ENCODE results near the gene SYT17. TPM values are rescaled to one million over a fixed set of nuclear protein-coding genes. Genes with fewer than 3 reads are reported as not detected.

Gene SYT17
- 0.04 to 0.23 TPM in 2 of 3 replicates, not detected in the other for polyA plus RNA-seq
- polyA plus RNA-seq (2011; ENCODE audit: low read depth) = not detected
- polyA plus RNA-seq (2011; cell fraction: cytosol; rRNA removed) = 0.03 and 0.09 TPM in 2 replicates
- polyA plus RNA-seq (2011; cell fraction: nucleus; rRNA removed) = 0.19 and 0.23 TPM in 2 replicates
- polyA plus RNA-seq (2012; ENCODE audit: low replicate concordance) = not detected in 2 replicates
- polyA minus RNA-seq = 0.10 TPM in 1 of 3 replicates, not detected in the others
- polyA minus RNA-seq (2011; cell fraction: cytosol; rRNA and poly(A)+ RNA removed) = not detected
- not detected in 2 replicates for polyA minus RNA-seq (2011; cell fraction: nucleus; rRNA and poly(A)+ RNA removed)

- FAIRE-seq = no peak
- DNase-seq (ENCODE audit: low read depth, low spot score) = no peak
- H3K9ac ChIP-seq (ENCODE audit: control insufficient read depth, extremely low read depth, insufficient read depth, low read length) = no peak within 1 kb of the TSS
- TF ChIP-seq CTCF (optimal IDR thresholded peaks at IDR 0.05 in 1 of 3, IDR thresholded peaks at IDR 0.05 in 1 of 3, conservative IDR thresholded peaks at IDR 0.05 in 1 of 3; ENCODE audit: extremely low read depth in 1 of 3, insufficient read depth in 2 of 3, low read length in 3 of 3) (peak in 2 of 3 experiments; percentile 80 to 85), EZH2 (IDR thresholded peaks at IDR 0.05; ENCODE audit: low read length) (peak; percentile 55)
- H3K9me3 ChIP-seq (ENCODE audit: control insufficient read depth, low read depth, low read length) = no peaks in the 10 kb centered on the region
- no peaks in the 10 kb centered on the region for H4K20me1 ChIP-seq (ENCODE audit: control insufficient read depth, extremely low read depth, insufficient read depth, low read length)
- H2AFZ ChIP-seq (ENCODE audit: control insufficient read depth, low read length) = no peak within 1 kb of the TSS
- dilution Hi-C loops (cut with MboI; ENCODE audit: extremely low pct_ligation_motif_present, low sequenced_read_pairs) = no loop called here
- peak within 1 kb of the TSS; percentile 55 for H3K4me2 ChIP-seq (ENCODE audit: control insufficient read depth, extremely low read depth, insufficient read depth, low read depth, low read length)
- no peaks in the 10 kb centered on the region for H3K79me2 ChIP-seq (ENCODE audit: control insufficient read depth, insufficient read depth, low read length)
- H3K27ac ChIP-seq (ENCODE audit: control insufficient read depth, insufficient read depth, low read length) = no peak within 1 kb of the TSS
- H3K9me1 ChIP-seq (ENCODE audit: control insufficient read depth, extremely low read depth, insufficient read depth, low read length) = no peaks in the 10 kb centered on the region
- peaks cover 2% of the 10 kb centered on the region for H3K4me1 ChIP-seq (ENCODE audit: control insufficient read depth, extremely low read depth, insufficient read depth, low read length)
- H3K4me3 ChIP-seq (ENCODE audit: control insufficient read depth in 2 of 3, extremely low read depth in 1 of 3, insufficient read depth in 2 of 3, low read depth in 1 of 3, low read length in 3 of 3) = peak within 1 kb of the TSS in 2 of 3 experiments; percentile 7 to 26
- H3K27me3 ChIP-seq (ENCODE audit: control insufficient read depth, extremely low read depth, insufficient read depth, low read length) = peaks cover 27% of the 10 kb centered on the region
- no peaks in the 10 kb centered on the region for H3K36me3 ChIP-seq (ENCODE audit: control insufficient read depth in 2 of 2, extremely low read depth in 1 of 2, insufficient read depth in 2 of 2, low read length in 2 of 2)
These were observed at the start of gene SYT17 for GRCh38 chr16:19167710-19168370. Gene SYT17 (plus strand): TSS chr16:19168240. CDS start chr16:19168647, 407 bp downstream.

- peak; percentile 44 for FAIRE-seq
- H3K36me3 ChIP-seq (ENCODE audit: control insufficient read depth in 2 of 2, extremely low read depth in 1 of 2, insufficient read depth in 2 of 2, low read length in 2 of 2) = no peaks in the 10 kb centered on the region
- DNase-seq (ENCODE audit: low read depth, low spot score) = no peak
These were observed 49.1 kb upstream of the SYT17 start for GRCh38 chr16:19118938-19119431.

More at GRCh38 chr16:19118938-19119431, 49.1 kb upstream of the SYT17 start:
- Histone ChIP-seq H3K4me1 (ENCODE audit: control insufficient read depth, extremely low read depth, insufficient read depth, low read length) (peaks cover 63% of the 10 kb centered on the region), H4K20me1 (ENCODE audit: control insufficient read depth, extremely low read depth, insufficient read depth, low read length) (peaks cover 4% of the 10 kb centered on the region), H3K9me1 (ENCODE audit: control insufficient read depth, extremely low read depth, insufficient read depth, low read length) (peaks cover 6% of the 10 kb centered on the region), H3K79me2 (ENCODE audit: control insufficient read depth, insufficient read depth, low read length) (peaks cover 5% of the 10 kb centered on the region), H3K4me3 (ENCODE audit: control insufficient read depth in 2 of 3, extremely low read depth in 1 of 3, insufficient read depth in 2 of 3, low read depth in 1 of 3, low read length in 3 of 3) (peak overlapping the region; percentile 13 to 45 (median 39)), H3K27ac (ENCODE audit: control insufficient read depth, insufficient read depth, low read length) (peak overlapping the region; percentile 68), H2AFZ (ENCODE audit: control insufficient read depth, low read length) (peak overlapping the region; percentile 41), H3K4me2 (ENCODE audit: control insufficient read depth, extremely low read depth, insufficient read depth, low read depth, low read length) (peak overlapping the region; percentile 77), H3K27me3 (ENCODE audit: control insufficient read depth, extremely low read depth, insufficient read depth, low read length) (no peaks in the 10 kb centered on the region), H3K9me3 (ENCODE audit: control insufficient read depth, low read depth, low read length) (no peaks in the 10 kb centered on the region), H3K9ac (ENCODE audit: control insufficient read depth, extremely low read depth, insufficient read depth, low read length) (peak overlapping the region; percentile 70)
- dilution Hi-C loops (cut with MboI; ENCODE audit: extremely low pct_ligation_motif_present, low sequenced_read_pairs) = no loop called here
- no peak for TF ChIP-seq CTCF (optimal IDR thresholded peaks at IDR 0.05 in 1 of 3, IDR thresholded peaks at IDR 0.05 in 1 of 3, conservative IDR thresholded peaks at IDR 0.05 in 1 of 3; ENCODE audit: extremely low read depth in 1 of 3, insufficient read depth in 2 of 3, low read length in 3 of 3)
- no peak for TF ChIP-seq EZH2 (IDR thresholded peaks at IDR 0.05; ENCODE audit: low read length)
